GM21528 (cell line): Measurements from ENCODE around the gene PRKACA.

ENCODE experiments used
- ATAC-seq: cut with Tn5 transposase; IDR thresholded peaks from one replicate; pipeline ENCODE4 v1.9.1; 2021; ENCODE audit warnings: mild to moderate bottlenecking, moderate library complexity; ENCODE audit not compliant: unreplicated experiment, low FRiP score

The PRKACA gene

DNA sequence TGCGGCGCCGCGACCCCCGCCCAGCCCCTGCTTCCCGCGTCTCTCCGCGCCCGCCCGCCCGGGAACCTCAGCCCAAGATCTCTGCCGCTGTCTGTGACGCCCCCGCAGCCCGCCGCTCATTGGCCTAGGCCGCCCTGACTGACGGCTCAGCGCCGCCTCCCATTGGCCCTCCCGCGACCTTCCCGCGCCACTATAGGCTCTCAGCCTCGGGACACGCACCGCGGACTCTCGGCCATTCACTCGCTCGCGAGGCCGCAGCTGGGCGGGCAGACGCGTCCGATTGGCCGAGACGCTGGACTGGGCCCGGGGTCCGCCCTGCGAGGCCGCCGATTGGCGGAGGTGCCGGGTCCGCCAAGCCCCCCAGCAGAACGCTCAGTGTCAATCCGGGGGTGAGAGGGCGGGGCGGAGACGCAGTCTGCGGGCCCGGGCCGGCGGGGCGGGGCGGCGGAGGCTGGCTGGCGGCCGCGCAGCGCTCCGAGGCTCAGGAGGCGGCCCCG is at the start of gene PRKACA:
TSS of gene PRKACA (minus strand) at position 95 of the 497 bp plus-strand sequence. CDS start 215 bp downstream, outside the sequence.
- ATAC-seq, result peak; percentile 83

- no peak for ATAC-seq
These were observed 49.5 kb upstream of the PRKACA start for GRCh38 chr19:14166999-14167575.

GRCh38 chr19:14165990-14166830 is 48.6 kb upstream of the PRKACA start:
- ATAC-seq, result no peak

DNA sequence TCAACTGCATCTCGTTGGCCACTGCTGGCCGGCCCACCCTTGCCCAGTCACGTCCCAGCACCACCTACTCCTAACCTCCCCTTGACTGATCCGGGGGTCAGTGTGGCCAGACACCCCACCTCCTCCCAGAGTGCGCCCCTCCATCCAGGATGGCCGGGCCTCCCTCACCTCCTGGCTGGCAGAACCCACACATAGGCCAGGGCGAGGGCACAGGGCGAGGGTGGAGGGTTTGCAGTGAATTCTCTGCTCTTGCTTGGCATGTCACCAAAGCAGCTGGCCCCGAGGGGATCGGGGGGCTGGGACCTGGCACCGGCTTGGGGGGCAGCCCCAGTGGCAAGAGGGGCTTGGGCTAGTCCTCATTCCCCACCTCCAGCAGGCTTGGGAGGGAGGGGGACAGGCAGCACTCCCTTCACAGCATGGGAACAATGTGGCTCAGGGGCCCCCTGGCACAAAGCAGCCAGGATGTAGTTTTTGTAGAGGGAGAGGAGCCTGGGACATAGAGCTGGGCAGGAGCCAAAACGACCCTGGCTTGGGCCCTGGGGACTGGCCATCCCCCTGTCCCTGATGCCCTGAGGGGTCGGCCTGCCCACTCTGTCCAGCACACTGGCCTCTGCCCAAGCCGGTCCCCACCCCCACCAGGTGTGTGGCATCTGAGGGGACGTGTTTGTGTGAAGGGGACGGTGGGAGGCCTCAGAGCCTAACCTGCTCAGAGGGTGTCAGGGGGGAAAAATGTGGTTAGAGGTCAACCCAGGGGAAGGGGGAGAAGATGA is 47.3 kb upstream of the PRKACA start:
- no peak for ATAC-seq

DNA sequence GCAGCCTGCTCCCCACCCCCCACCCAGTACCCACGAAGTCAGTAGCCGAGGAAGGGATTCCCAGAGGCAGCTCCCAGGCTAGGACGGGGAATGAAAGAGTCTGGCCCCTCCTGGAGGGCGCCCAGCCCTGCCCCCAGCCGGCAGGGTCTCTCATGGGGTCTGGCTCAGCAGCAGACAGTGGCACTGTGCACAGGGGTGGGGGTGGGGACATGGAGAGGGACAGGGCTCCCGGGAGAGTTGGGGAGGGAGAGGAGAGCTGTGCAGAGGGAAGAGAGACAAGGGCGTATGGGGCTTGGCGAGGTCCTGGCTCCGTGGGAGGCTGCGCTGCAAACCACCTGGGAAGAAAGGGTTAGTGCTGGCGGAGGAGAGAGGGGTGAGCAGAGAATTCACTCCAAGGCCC is 46.5 kb upstream of the PRKACA start:
- no peak for ATAC-seq

DNA sequence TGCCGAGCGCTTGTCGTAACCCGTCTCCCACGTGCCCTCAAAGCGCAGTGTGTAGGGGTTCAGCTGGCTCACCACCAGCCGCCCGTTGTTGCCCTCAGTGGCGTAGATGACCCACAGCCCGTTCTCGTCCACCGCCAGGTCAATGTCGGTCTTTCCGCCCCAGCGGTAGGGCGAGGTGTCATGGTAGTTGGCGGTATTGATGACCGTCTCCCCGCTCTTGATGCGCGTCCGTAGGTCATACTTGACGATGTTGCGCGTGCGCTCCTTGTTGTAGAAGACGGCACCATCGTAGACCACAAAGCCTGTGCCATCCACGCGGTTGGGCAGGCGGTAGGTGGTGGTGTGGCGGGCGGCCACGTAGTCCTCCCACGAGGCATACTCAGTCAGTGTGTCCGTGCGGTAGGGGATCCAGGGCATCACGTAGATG is 45.3 kb upstream of the PRKACA start:
- no peak for ATAC-seq

DNA sequence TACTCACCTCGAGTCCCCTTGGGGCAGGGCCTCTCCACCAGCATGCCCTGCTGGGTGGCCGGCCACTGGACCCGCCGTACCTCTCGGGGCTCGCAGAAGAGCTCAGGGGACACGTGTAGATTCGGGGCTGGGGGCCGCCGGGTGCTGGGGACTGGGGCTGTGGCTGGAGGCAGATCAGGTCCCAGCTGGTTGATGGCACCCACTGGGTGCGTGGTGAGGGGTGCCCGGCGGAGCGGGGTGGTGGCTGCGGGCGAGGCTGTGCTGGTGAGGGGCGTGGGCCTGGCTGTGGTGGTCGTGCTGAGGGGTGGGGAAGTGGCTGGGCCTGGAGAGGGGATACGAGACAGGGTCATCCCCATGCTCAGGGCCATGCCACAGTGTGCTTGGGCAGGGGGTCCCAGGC is 43.7 kb upstream of the PRKACA start:
- no peak for ATAC-seq

- ATAC-seq, result no peak
These were observed 42.6 kb upstream of the PRKACA start for GRCh38 chr19:14160017-14160703.

GRCh38 chr19:14159059-14159458 is 41.5 kb upstream of the PRKACA start:
- ATAC-seq, result no peak

DNA sequence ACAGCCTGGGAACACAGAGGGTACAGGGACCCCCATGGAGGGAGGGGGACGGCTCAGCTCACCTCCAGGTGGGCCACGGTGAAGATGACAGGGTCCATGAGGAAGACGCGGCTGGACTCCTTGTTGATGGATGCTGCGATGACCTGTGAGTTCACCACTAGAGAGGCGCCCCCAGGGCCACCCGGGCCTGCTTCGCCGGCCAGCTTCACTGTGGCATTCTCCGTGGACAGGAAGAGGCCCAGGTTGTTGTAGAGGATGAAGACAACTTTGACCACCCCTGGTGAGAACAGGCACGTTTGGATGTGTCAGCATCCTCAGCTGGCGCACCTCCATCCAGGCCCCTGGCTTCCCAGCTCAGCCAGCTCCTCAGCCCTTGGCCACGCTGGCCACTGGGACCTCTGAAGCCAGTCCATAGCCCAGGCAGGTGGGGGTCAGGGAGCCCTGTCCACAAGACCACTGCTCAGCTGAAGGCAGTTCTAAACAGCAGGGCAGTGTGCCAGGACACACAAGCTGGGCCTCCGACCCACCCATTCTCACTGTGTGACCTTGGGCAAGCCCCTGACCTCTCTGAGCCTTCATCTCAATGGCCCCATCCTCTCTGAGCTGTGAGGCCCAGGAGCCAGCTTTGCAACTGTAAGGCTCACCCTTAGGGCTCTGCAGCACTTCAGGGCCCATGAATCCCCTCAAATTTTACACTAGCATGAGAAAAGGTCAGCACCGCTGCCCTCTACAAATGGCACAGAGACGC is 40.9 kb upstream of the PRKACA start:
- ATAC-seq, result no peak

- ATAC-seq, result no peak
These were observed 39.6 kb upstream of the PRKACA start for GRCh38 chr19:14156971-14157717.

DNA sequence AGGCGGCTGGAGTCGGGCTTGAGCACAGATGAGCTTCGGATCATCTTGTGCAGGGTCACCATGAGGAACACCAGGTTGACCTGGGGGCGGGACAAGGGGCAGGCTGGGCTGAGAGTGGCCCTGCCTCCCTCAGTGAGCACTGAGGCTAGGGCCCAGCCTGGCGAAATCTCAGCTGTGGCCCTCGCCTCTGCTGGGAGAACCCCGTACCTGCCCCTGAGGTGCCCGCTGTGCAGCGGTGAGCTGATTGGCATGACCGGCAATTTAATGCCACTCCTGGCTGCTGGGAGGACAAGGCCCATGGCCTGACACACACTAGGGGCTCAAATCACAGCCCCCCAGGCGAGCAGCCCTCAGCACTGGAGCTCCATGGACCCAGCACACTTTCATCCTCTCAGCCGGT is 38.6 kb upstream of the PRKACA start:
- ATAC-seq, result no peak

- no peak for ATAC-seq
These were observed 37.8 kb upstream of the PRKACA start for GRCh38 chr19:14155371-14155770.

- ATAC-seq, result no peak
These were observed 35.2 kb upstream of the PRKACA start for GRCh38 chr19:14152713-14153112.

- no peak for ATAC-seq
These were observed 33.5 kb upstream of the PRKACA start for GRCh38 chr19:14150770-14151661.

DNA sequence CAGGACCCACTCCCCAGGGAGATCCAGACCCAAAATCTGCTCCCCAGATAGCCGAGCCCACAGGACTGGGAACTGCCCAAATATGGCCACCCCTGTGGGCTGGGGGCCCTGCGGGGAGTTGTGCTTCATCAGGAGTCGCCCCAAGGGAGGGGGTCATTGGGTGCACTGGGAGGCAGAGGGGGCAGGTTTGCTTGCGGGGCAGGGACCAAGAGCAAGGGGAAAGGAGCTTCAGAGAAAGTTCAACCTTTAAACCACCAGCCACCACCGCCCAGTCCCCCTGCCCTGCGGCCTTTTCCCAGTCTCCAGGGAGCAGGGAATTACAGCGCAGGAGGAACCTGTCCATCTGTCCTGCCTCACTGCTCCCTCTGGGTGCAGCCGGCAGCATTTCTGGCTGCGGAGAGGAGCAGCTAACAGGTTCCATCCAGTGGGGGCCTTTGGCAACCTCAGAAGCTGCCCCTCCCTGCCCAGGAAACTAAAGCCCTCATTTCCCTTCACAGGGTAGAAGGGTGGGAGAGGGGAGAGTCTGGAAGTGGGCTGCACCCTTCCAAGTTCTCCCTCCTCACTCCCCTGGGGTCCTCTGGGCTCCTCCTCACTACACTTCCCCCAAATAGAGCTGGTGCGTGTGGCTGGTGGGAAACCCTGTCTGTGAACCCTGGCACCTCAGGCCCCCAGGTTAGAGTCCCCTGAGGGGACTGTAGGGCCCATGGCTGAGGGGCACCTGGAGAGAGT is 32.6 kb upstream of the PRKACA start:
- ATAC-seq, result no peak

- no peak for ATAC-seq
These were observed 32.0 kb upstream of the PRKACA start for GRCh38 chr19:14149509-14149994.
